NCI-H774 (cell line): ENCODE results near the gene GAGE13.
"Not testable (repeated sequence)": the region's sequence is repeated elsewhere in the genome, so short reads cannot be mapped to it uniquely, and the experiment has no call there.

Source experiments
- DNase-seq: peaks from one replicate; lab custom pipeline; 2025; lab: John Stamatoyannopoulos, UW

The GAGE13 gene

GRCh38 chrX:49331841-49332240 is 459 bp downstream of the GAGE13 start:
- DNase-seq, result not testable (repeated sequence)

- not testable (repeated sequence) for DNase-seq
Measured at GRCh38 chrX:49341449-49341848, 10.1 kb downstream of the GAGE13 start.

GRCh38 chrX:49344496-49345175 is 13.3 kb downstream of the GAGE13 start:
- DNase-seq, result not testable (repeated sequence)

GRCh38 chrX:49345402-49345801 is 14.0 kb downstream of the GAGE13 start:
- not testable (repeated sequence) for DNase-seq

GRCh38 chrX:49346150-49346549 is 14.8 kb downstream of the GAGE13 start:
- DNase-seq, result not testable (repeated sequence)
